Glutamatergic neuron (in vitro differentiated cells): ENCODE results near the gene MRPL10. TPM values are rescaled to one million over a fixed set of nuclear protein-coding genes. Genes with fewer than 3 reads are reported as not detected.
A peak's percentile ranks its signal among the peaks of the same experiment; 100 is the strongest.

Source experiments
- DNase-seq: peaks from one replicate; pipeline ENCODE4 v3.0.0; 2022
- H3K27ac Mint-ChIP-seq: one replicate; pipeline ENCODE4 v1.8.0; 2020; ENCODE audit warnings: mild to moderate bottlenecking, mixed read lengths, inconsistent platforms; ENCODE audit not compliant: unreplicated experiment
- H3K27me3 Mint-ChIP-seq: one replicate; pipeline ENCODE4 v1.8.0; 2020; ENCODE audit warnings: mild to moderate bottlenecking, moderate library complexity, mixed read lengths, inconsistent platforms; ENCODE audit not compliant: unreplicated experiment
- H3K36me3 Mint-ChIP-seq: one replicate; pipeline ENCODE4 v1.8.0; 2020; ENCODE audit warnings: mild to moderate bottlenecking, mixed read lengths, inconsistent platforms; ENCODE audit not compliant: unreplicated experiment
- H3K4me1 Mint-ChIP-seq: one replicate; pipeline ENCODE4 v1.8.0; 2020; ENCODE audit warnings: mild to moderate bottlenecking, low read depth, mixed read lengths, inconsistent platforms; ENCODE audit not compliant: unreplicated experiment
- H3K4me3 Mint-ChIP-seq: one replicate; pipeline ENCODE4 v1.8.0; 2020; ENCODE audit warnings: mild to moderate bottlenecking, mixed read lengths, inconsistent platforms; ENCODE audit not compliant: unreplicated experiment
- H3K9me3 Mint-ChIP-seq: one replicate; pipeline ENCODE4 v1.8.0; 2020; ENCODE audit warnings: mild to moderate bottlenecking, moderate library complexity, mixed read lengths, inconsistent platforms; ENCODE audit not compliant: unreplicated experiment
- CTCF ChIP-seq: fragments of 200-600 bp; sonication (generic); IDR thresholded peaks from one replicate; pipeline ENCODE4 v1.5.0; 2021; ENCODE audit not compliant: partially characterized antibody, unreplicated experiment
- total RNA-seq: library from RNA; stranded (reverse); fragmentation: NEBNext Ultra II Directional; extraction: Animal tissue kit (Norgen Biotek cat#: 25700); gene quantifications from one replicate; pipeline ENCODE4 v1.2.1, GENCODE V29; 2021; ENCODE audit not compliant: unreplicated experiment

MRPL10 gene
- total RNA-seq, 1 donor from 2014 or later = 38.7 TPM

GRCh38 chr17:47823519-47823918 is 7.8 kb downstream of the MRPL10 start:
- H3K9me3 Mint-ChIP-seq = no peaks in the 10 kb centered on the region
- H3K36me3 Mint-ChIP-seq = no peaks in the 10 kb centered on the region
- H3K27ac Mint-ChIP-seq = no peak overlapping the region
- no peak for TF ChIP-seq CTCF
- no peak for DNase-seq
- peaks cover 11% of the 10 kb centered on the region for H3K4me1 Mint-ChIP-seq
- H3K27me3 Mint-ChIP-seq = peaks cover 4% of the 10 kb centered on the region
- H3K4me3 Mint-ChIP-seq = no peak overlapping the region

- H3K4me1 Mint-ChIP-seq = peaks cover 11% of the 10 kb centered on the region
- H3K27ac Mint-ChIP-seq = peak overlapping the region; percentile 68
- H3K36me3 Mint-ChIP-seq = no peaks in the 10 kb centered on the region
- peaks cover 5% of the 10 kb centered on the region for H3K27me3 Mint-ChIP-seq
- no peak for TF ChIP-seq CTCF
- peak overlapping the region; percentile 5 for H3K4me3 Mint-ChIP-seq
- no peaks in the 10 kb centered on the region for H3K9me3 Mint-ChIP-seq
- DNase-seq = no peak
Measured at GRCh38 chr17:47822785-47823184, 8.6 kb downstream of the MRPL10 start.

DNA sequence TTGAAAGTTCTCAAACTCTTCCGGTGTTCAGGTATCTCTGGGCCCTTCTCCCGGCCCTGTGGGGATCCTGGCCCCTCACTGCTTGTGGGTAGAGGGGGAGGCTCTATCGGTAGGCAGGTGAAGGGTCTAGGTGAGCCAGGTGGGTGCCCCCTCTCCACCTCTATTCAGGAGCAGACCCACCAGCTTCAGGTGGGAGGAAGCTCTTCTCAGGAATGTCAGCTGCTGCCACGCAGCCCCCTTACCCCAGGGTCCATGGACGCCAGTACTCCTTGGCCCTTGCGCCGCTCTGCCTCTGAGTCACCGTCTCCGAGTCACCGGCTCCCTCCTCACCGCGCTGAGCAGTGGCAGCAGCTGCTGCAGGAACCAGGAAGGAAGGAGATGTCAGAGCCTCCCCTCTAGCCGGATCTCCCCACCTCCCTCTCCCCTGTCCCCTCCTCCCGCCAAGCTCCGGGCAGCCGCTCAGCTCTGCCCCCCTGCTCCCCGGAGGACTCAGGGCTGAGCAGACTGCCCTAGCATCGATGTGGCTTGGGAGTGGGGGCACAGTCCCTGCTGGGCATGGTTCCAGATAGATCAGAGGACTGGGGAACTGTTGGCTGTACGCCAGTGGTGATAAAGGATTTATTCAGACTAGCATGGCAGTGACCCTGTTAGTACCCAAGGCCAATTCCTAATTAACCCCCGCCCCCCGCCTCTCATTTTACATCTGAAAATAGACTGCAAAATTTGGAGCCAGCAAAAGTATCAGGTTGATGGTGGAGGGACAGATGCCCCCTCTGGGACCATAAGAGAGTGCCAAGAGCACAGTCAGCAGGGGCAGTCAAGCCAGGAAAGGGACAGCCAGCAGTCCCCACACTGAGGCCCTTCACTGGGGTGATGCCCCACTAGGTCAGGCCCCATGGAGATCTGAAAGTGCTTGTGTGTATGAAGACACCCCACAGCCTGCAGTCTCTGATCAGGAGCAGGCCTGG is 9.6 kb downstream of the MRPL10 start, which contains the start of gene OSBPL7:
Gene OSBPL7 (minus strand): TSS at position 371 of the 968 bp plus-strand sequence. CDS start 1,516 bp downstream, outside the sequence.
- peak within 1 kb of the TSS; percentile 82 for H3K27ac Mint-ChIP-seq
- H3K36me3 Mint-ChIP-seq = no peaks in the 10 kb centered on the region
- H3K9me3 Mint-ChIP-seq = no peaks in the 10 kb centered on the region
- peaks cover 11% of the 10 kb centered on the region for H3K4me1 Mint-ChIP-seq
- peak; percentile 73 for DNase-seq
- TF ChIP-seq CTCF = no peak
- H3K4me3 Mint-ChIP-seq = peak within 1 kb of the TSS; percentile 93
- peaks cover 10% of the 10 kb centered on the region for H3K27me3 Mint-ChIP-seq

DNA sequence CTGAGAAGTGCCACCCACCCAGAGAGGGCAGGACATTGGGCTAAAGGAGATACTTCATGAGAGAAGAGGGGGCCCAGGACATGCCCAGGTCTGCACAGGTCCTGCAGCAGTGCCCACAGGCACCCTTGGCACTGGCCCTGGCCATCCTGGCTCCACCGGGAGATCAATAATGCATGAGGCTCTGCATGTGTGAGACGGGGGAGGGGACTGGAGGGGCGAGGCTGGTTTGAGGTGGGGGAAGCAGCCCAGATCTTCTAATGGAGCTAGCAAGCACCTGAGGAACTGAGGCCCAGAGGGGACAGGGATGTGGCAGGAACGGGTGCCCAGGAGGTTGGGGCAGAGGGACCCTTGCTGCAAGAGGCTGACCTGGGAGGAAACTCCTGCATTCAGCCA is 10.3 kb downstream of the MRPL10 start:
- peak; percentile 34 for DNase-seq
- Mint-ChIP-seq H3K9me3 (no peaks in the 10 kb centered on the region), H3K36me3 (no peaks in the 10 kb centered on the region), H3K4me3 (peak overlapping the region; percentile 93), H3K27me3 (peaks cover 10% of the 10 kb centered on the region), H3K4me1 (peaks cover 11% of the 10 kb centered on the region), H3K27ac (no peak overlapping the region)
- no peak for TF ChIP-seq CTCF

GRCh38 chr17:47820033-47820789 is 11.1 kb downstream of the MRPL10 start:
- H3K27ac Mint-ChIP-seq = no peak overlapping the region
- DNase-seq = peak; percentile 15
- H3K36me3 Mint-ChIP-seq = no peaks in the 10 kb centered on the region
- no peak overlapping the region for H3K4me3 Mint-ChIP-seq
- no peaks in the 10 kb centered on the region for H3K9me3 Mint-ChIP-seq
- H3K4me1 Mint-ChIP-seq = peaks cover 11% of the 10 kb centered on the region
- H3K27me3 Mint-ChIP-seq = peaks cover 10% of the 10 kb centered on the region
- no peak for TF ChIP-seq CTCF
